ENCODE measurements around the gene APOH.

Gene APOH

GRCh38 chr17:66240630-66241029 lies 11.4 kb upstream of the APOH start:
- CTCF ChIA-PET, result interaction anchor here (0.5 to 0.7 kb wide), 4 partner anchors 10 to 840 kb away, joined by 3 to 8 read pairs (median 4); no protein-coding TSS in a partner anchor
- no peak for TF ChIP-seq CTCF (conservative IDR thresholded peaks at IDR 0.05; ENCODE audit: low read depth)
- POLR2A ChIA-PET (ENCODE audit: low non-redundant PET), result no interaction called here
- peak; percentile 4 for DNase-seq (ENCODE audit: low spot score)
- H3K27ac ChIP-seq, result no peak overlapping the region

GRCh38 chr17:66240013-66240412 lies 10.8 kb upstream of the APOH start:
- no peak overlapping the region for H3K27ac ChIP-seq
- no peak for TF ChIP-seq CTCF (conservative IDR thresholded peaks at IDR 0.05; ENCODE audit: low read depth)
- ChIA-PET POLR2A (ENCODE audit: low non-redundant PET) (no interaction called here), CTCF (interaction anchor here (0.5 to 0.6 kb wide), 2 partner anchors 11 to 555 kb away, joined by 5 to 8 read pairs; no protein-coding TSS in a partner anchor)
- no peak for DNase-seq (ENCODE audit: low spot score)

- POLR2A ChIA-PET (ENCODE audit: low non-redundant PET), result no interaction called here
- no peak for TF ChIP-seq CTCF (conservative IDR thresholded peaks at IDR 0.05; ENCODE audit: low read depth)
- CTCF ChIA-PET, result no interaction called here
- no peak for DNase-seq (ENCODE audit: low spot score)
- no peak overlapping the region for H3K27ac ChIP-seq
Measured at GRCh38 chr17:66235377-66235994, 6.3 kb upstream of the APOH start.

- ChIA-PET POLR2A (ENCODE audit: low non-redundant PET) (no interaction called here), CTCF (no interaction called here)
- no peak for DNase-seq (ENCODE audit: low spot score)
- no peak overlapping the region for H3K27ac ChIP-seq
- no peak for TF ChIP-seq CTCF (conservative IDR thresholded peaks at IDR 0.05; ENCODE audit: low read depth)
Measured at GRCh38 chr17:66234611-66235010, 5.4 kb upstream of the APOH start.

GRCh38 chr17:66233023-66233753 lies 4.0 kb upstream of the APOH start:
- TF ChIP-seq CTCF (conservative IDR thresholded peaks at IDR 0.05; ENCODE audit: low read depth), result no peak
- H3K27ac ChIP-seq, result no peak overlapping the region
- ChIA-PET POLR2A (ENCODE audit: low non-redundant PET) (no interaction called here), CTCF (no interaction called here)
- no peak for DNase-seq (ENCODE audit: low spot score)

- ChIA-PET CTCF (no interaction called here), POLR2A (ENCODE audit: low non-redundant PET) (no interaction called here)
- TF ChIP-seq CTCF (conservative IDR thresholded peaks at IDR 0.05; ENCODE audit: low read depth), result no peak
- H3K27ac ChIP-seq, result no peak overlapping the region
- DNase-seq (ENCODE audit: low spot score), result no peak
Measured at GRCh38 chr17:66230922-66231591, 1.8 kb upstream of the APOH start.
